BJ (cell line): ENCODE measurements around the gene C16orf87. TPM values are rescaled to one million over a fixed set of nuclear protein-coding genes. Genes with fewer than 3 reads are reported as not detected.

Experiments used
- CTCF ChIA-PET: fragments of 350-600 bp; formaldehyde crosslinking; extraction: SDS; loops from one replicate; lab custom pipeline; 2021; ENCODE audit warnings: antibody characterized with exemption, inconsistent platforms; lab: Yijun Ruan, JAX
- POLR2A ChIA-PET: fragments of 300-600 bp; sonication (Branson Sonifier 250); formaldehyde crosslinking; extraction: SDS; loops from one replicate; lab custom pipeline; 2021; ENCODE audit warnings: antibody characterized with exemption; lab: Charles Lee
- DNase-seq: peaks from one replicate; pipeline ENCODE4 v3.0.0-alpha.2; 2011; ENCODE audit warnings: low read depth
- H3K27me3 ChIP-seq: 2 replicates; pipeline ENCODE4 v1.6.0; 2011; ENCODE audit warnings: low read length; ENCODE audit not compliant: control insufficient read depth, insufficient read depth
- H3K36me3 ChIP-seq: 2 replicates; pipeline ENCODE4 v1.5.1; 2011; ENCODE audit warnings: low read length; ENCODE audit not compliant: control insufficient read depth, insufficient read depth
- H3K4me3 ChIP-seq: 2 replicates; pipeline ENCODE4 v1.5.1; 2011; ENCODE audit warnings: low read depth, mild to moderate bottlenecking, control low read depth, low read length
- CTCF ChIP-seq: IDR thresholded peaks from 2 replicates; pipeline ENCODE4 v1.5.1; 2011; ENCODE audit warnings: low read depth, mild to moderate bottlenecking, control low read depth, inconsistent platforms, low read length, moderate library complexity; ENCODE audit not compliant: insufficient read depth
- polyA plus RNA-seq: library from polyadenylated mRNA; depleted of rRNA; stranded (reverse); fragments of >200 nt; gene quantifications from 2 replicates; pipeline ENCODE4 v1.2.3, GENCODE V29; 2011; rRNA removed
- small RNA-seq: library from RNA; depleted of rRNA; stranded (forward); fragments of <200 nt; gene quantifications from one replicate; pipeline ENCODE3, GENCODE V24; 2012; ENCODE audit warnings: low replicate concordance, low read depth; ENCODE audit not compliant: insufficient read length

C16orf87 gene
- polyA plus RNA-seq, 1 experiment: 2.1 TPM

- ChIA-PET POLR2A (no interaction called here), CTCF (interaction anchor here (1.1 kb wide), 2 partner anchors 10 to 193 kb away, joined by 3 to 5 read pairs; no protein-coding TSS in a partner anchor)
- H3K27me3 ChIP-seq: no peaks in the 10 kb centered on the region; the same call in 1 of the 2 replicates
- H3K4me3 ChIP-seq: no peak overlapping the region
- no peaks in the 10 kb centered on the region for H3K36me3 ChIP-seq
- TF ChIP-seq CTCF: no peak
- no peak for DNase-seq
Measured at GRCh38 chr16:46746821-46747776, 83.9 kb downstream of the C16orf87 start.

Small RNA genes within 50 kb of the gene (small RNA-seq; reads per million reads assigned to genes)
- not detected for gene AC007225.2

Other genes starting within 250 kb of the C16orf87 start
- gene SHCBP1, start 209.8 kb downstream of the C16orf87 start, polyA plus RNA-seq: 17.0 and 18.8 TPM in 2 replicates
- 26.4 and 49.6 TPM in 2 replicates for gene VPS35, start 142.0 kb downstream of the C16orf87 start, polyA plus RNA-seq
- 8.0 and 8.9 TPM in 2 replicates for gene ORC6, start 141.5 kb downstream of the C16orf87 start, polyA plus RNA-seq
- 0.04 and 0.10 TPM in 2 replicates for gene MYLK3, start 82.8 kb downstream of the C16orf87 start, polyA plus RNA-seq
- gene GPT2, start 53.2 kb upstream of the C16orf87 start, polyA plus RNA-seq: 22.3 and 34.1 TPM in 2 replicates
- 8.3 and 20.2 TPM in 2 replicates for gene DNAJA2, start 142.5 kb upstream of the C16orf87 start, polyA plus RNA-seq